LHCN-M2 (cell line): ENCODE results near the gene ELL2. TPM values are rescaled to one million over a fixed set of nuclear protein-coding genes. Genes with fewer than 3 reads are reported as not detected.
"Not testable (repeated sequence)": the region's sequence is repeated elsewhere in the genome, so short reads cannot be mapped to it uniquely, and the experiment has no call there.

Experiments
- DNase-seq: peaks from one replicate; pipeline ENCODE4 v3.0.0-alpha.2; 2012; ENCODE audit warnings: low read depth
- total RNA-seq: library from RNA; depleted of rRNA; stranded (reverse); fragments of >200 nt; gene quantifications from 2 replicates; pipeline ENCODE4 v1.2.3, GENCODE V29; 2014

ELL2 gene
- total RNA-seq, 1 experiment from 2014 or later, result 84.1 TPM

GRCh38 chr5:95931079-95931833 lies 30.4 kb downstream of the ELL2 start:
- no peak for DNase-seq

- DNase-seq, result no peak
Observed at GRCh38 chr5:95930141-95930930, 31.3 kb downstream of the ELL2 start.

DNA sequence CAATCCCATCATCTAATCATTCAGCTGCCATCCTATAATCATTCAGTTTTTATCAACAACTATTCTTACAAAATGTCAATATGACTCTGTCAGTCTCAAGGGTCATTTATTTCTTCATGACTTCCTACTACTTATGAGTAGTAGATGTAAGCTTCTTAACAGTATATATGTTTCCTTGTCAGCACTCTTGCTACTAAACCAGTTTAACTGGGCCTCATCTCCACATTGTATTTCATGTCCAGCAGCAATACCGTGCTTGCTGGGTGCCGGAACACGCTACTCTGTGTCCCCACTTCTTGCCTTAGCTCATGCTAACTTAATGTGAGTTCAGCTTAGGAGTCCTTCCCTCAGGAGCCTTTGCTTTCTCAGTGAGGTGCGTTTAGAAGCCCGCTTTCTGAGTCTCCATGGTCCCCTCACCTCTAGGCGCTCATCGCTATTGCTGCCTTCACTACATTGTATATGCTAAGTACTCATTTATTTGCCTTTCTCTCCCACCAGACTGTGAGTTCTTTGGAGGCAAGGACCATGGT lies 32.9 kb downstream of the ELL2 start:
- DNase-seq, result no peak

- DNase-seq, result no peak
Observed at GRCh38 chr5:95927927-95928723, 33.5 kb downstream of the ELL2 start.

- DNase-seq, result not testable (repeated sequence)
Observed at GRCh38 chr5:95927300-95927699, 34.4 kb downstream of the ELL2 start.

GRCh38 chr5:95925939-95926338 lies 35.7 kb downstream of the ELL2 start:
- DNase-seq, result no peak

- DNase-seq, result no peak
Observed at GRCh38 chr5:95925378-95925744, 36.3 kb downstream of the ELL2 start.

- DNase-seq, result peak; percentile 32
Observed at GRCh38 chr5:95924720-95925377, 36.8 kb downstream of the ELL2 start.

DNA sequence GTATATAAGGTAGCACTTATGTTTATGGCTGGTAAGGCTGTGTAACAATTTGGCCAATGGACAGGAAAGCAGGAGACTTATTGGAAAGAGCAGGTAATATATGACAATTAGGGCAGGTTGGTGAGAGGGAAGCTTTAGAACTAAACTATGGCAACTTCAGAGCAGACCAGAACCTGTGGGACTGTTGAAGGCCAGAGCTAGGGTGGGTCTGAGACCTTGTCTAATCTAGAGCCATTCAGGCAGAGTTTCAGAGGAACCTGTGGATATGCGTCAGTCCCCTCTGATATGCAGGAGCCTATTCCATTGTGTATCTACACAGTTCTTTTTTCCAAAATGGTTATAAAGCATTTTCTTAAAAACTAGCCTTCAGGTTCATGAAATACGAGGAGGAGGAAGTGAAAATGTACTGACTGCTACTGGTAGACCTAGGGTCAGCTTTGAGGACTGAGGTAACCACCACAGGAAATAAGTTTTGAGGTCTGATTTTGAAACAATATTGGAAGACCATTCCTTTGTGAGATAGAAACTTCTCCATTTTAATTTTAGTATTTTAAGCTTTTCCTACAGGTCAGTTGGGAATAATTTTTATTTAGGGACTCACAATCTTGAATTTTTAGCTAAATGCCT lies 37.6 kb downstream of the ELL2 start:
- DNase-seq, result no peak

- no peak for DNase-seq
Observed at GRCh38 chr5:95922798-95923197, 38.9 kb downstream of the ELL2 start.

GRCh38 chr5:95921501-95921900 lies 40.1 kb downstream of the ELL2 start:
- DNase-seq, result no peak

DNA sequence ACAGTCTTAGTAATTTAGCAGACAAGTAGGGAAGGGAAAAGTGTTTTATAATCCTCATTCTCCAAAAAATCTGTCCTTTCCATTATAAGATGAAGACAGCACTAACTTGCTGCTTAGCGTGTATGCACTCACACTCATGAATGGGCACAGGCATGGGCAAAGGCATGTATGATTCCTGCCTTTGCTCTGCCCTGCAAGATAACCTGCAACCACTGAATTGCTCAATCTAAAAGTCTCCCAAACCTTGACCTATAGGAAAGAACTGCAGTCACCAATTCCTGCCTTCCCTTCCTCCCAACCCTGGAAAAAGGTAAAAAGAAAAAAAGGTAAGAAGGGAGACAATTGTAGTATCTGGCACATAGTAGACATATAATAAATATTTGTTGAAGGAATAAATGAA lies 40.8 kb downstream of the ELL2 start:
- DNase-seq, result no peak

DNA sequence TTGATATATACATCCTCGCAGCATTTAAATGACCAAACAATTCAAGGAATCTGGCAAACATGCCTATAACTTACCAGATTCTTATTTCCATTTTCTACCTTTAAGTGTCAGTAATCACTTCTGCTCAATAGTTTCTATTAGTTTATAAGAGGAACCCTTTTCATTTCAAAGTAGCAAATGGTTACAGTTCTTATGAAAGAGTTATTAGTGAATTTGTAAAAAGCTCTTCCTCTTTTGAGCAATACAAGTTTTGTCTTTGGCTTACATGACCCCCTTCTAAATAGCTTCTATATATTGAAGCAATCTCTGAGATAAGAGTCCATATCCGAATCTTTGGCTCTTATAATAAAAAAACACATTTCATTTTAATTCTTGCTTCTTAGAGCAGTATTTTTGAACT lies 42.0 kb downstream of the ELL2 start:
- DNase-seq, result no peak

DNA sequence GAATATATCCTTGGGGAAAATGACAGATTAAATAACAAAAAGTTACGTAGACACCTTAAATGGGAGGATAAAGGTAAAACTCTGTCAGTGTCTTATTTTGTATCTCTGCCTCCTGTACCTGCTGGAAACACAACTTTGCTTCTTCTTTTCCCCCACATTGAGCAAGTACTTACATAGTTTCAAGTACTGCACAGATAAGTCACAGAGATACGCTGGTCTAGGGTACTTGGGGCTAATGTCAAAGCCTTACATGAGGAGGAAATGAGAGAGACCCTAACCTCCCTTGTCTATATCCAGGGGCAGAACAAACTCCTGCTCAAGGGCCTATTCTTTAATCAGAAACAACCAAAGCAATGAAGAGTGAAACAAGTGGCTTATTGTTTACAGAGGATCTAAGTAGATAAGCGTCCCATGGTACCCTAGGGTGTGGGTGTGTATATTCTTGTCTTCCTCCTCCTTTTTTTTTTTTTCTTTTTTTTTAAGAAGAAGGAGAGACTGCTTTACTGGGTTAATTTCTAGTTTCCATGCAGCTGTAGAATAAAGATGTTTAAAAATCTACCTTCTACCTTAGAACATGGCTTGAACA lies 43.1 kb downstream of the ELL2 start:
- no peak for DNase-seq

DNA sequence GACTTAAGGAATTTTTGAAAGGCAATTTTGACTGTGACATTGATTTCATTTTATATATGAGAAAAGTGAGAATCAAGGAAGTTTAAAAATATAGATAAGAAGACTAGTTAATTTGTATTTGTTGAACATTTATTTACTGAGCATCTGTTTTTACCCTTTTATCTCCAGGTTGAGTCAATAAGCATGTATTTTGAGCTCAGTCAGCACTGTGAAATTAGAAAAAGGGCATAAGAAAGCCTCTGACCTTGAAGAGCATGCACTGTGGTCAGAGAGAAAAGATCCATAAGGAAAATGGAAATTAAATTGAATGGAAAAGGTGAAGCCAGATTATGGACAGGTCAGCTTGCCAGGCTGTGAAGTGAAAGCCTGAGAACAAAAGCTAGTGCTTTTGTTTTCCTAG lies 44.4 kb downstream of the ELL2 start:
- no peak for DNase-seq

DNA sequence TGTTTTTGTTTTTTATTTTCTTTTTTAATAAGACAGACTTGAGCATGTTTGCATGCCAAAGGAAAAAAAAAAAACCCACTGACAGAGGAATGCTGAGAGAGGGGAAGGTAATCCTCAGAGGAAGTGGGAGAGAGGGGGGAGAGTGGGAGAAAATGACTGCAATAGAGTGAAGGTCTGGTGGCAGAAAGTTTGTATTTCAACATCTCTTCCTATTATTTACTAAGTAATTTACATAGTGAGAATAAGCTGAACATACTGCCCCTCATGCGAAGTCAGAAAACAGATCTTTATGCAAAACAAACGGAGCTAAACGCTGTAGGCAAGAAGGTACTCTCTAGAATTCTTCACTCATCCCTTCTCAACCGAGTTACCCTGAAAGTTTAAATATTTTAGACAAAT lies 45.0 kb downstream of the ELL2 start:
- DNase-seq, result no peak

- DNase-seq, result no peak
Observed at GRCh38 chr5:95915999-95916686, 45.5 kb downstream of the ELL2 start.

GRCh38 chr5:95913663-95914062 lies 48.0 kb downstream of the ELL2 start:
- DNase-seq, result no peak

GRCh38 chr5:95912029-95912428 lies 49.6 kb downstream of the ELL2 start:
- DNase-seq, result no peak

- DNase-seq, result no peak
Observed at GRCh38 chr5:95910521-95910920, 51.1 kb downstream of the ELL2 start.
